ENCODE measurements around the gene LCOR. TPM values are rescaled to one million over a fixed set of nuclear protein-coding genes. Genes with fewer than 3 reads are reported as not detected.

Gene LCOR
- total RNA-seq, 4 donors from 2014 or later, result 13.0 to 36.8 (median 17.1) TPM

- WGBS, result 92% methylated on average over 5 of the region's 5 CpGs
- TF ChIP-seq POLR2A (IDR thresholded peaks at IDR 0.05) (no peak), CTCF (IDR thresholded peaks at IDR 0.05) (no peak), POLR2AphosphoS5 (IDR thresholded peaks at IDR 0.05) (no peak), EP300 (IDR thresholded peaks at IDR 0.05) (no peak)
These were observed 185.4 kb downstream of the LCOR start for GRCh38 chr10:97017474-97017903.

GRCh38 chr10:97018251-97019212 is 186.4 kb downstream of the LCOR start:
- WGBS, result 87% methylated on average over 14 of the region's 18 CpGs
- H3K4me1 ChIP-seq, result no peaks in the 10 kb centered on the region
- TF ChIP-seq CTCF (IDR thresholded peaks at IDR 0.05) (no peak), POLR2AphosphoS5 (IDR thresholded peaks at IDR 0.05) (no peak), EP300 (IDR thresholded peaks at IDR 0.05) (no peak), POLR2A (IDR thresholded peaks at IDR 0.05) (no peak)

More at GRCh38 chr10:97017474-97017903, 185.4 kb downstream of the LCOR start:
- Histone ChIP-seq H3K27ac (no peak overlapping the region), H3K9me3 (no peaks in the 10 kb centered on the region), H3K36me3 (no peaks in the 10 kb centered on the region), H3K4me1 (no peaks in the 10 kb centered on the region), H3K27me3 (no peaks in the 10 kb centered on the region), H3K4me3 (no peak overlapping the region)
- peak in 1 of 2 donors; percentile 53 for DNase-seq (ENCODE audit: low spot score in 2 of 2)

GRCh38 chr10:97019213-97019844 is 187.2 kb downstream of the LCOR start:
- no peaks in the 10 kb centered on the region for H3K9me3 ChIP-seq
- no peak overlapping the region for H3K27ac ChIP-seq
- WGBS, result 92% methylated on average over 12 of the region's 12 CpGs

More at GRCh38 chr10:97018251-97019212, 186.4 kb downstream of the LCOR start:
- H3K4me3 ChIP-seq, result no peak overlapping the region
- no peak overlapping the region for H3K27ac ChIP-seq
- no peaks in the 10 kb centered on the region for H3K9me3 ChIP-seq
- no peaks in the 10 kb centered on the region for H3K36me3 ChIP-seq
- no peaks in the 10 kb centered on the region for H3K27me3 ChIP-seq
- DNase-seq (ENCODE audit: low spot score in 2 of 2), result no peak

GRCh38 chr10:97020452-97021400 is 188.6 kb downstream of the LCOR start:
- no peak for DNase-seq (ENCODE audit: low spot score in 2 of 2)
- Histone ChIP-seq H3K4me3 (no peak overlapping the region), H3K27me3 (no peaks in the 10 kb centered on the region), H3K4me1 (peaks cover 6% of the 10 kb centered on the region), H3K9me3 (no peaks in the 10 kb centered on the region), H3K27ac (no peak overlapping the region), H3K36me3 (no peaks in the 10 kb centered on the region)
- TF ChIP-seq POLR2A (IDR thresholded peaks at IDR 0.05) (no peak), EP300 (IDR thresholded peaks at IDR 0.05) (no peak), POLR2AphosphoS5 (IDR thresholded peaks at IDR 0.05) (no peak), CTCF (IDR thresholded peaks at IDR 0.05) (no peak)
- 80% methylated on average over 25 of the region's 25 CpGs for WGBS

More at GRCh38 chr10:97019213-97019844, 187.2 kb downstream of the LCOR start:
- no peaks in the 10 kb centered on the region for H3K27me3 ChIP-seq
- H3K36me3 ChIP-seq, result no peaks in the 10 kb centered on the region
- H3K4me3 ChIP-seq, result no peak overlapping the region
- TF ChIP-seq CTCF (IDR thresholded peaks at IDR 0.05) (no peak), POLR2AphosphoS5 (IDR thresholded peaks at IDR 0.05) (no peak), EP300 (IDR thresholded peaks at IDR 0.05) (no peak), POLR2A (IDR thresholded peaks at IDR 0.05) (no peak)
- DNase-seq (ENCODE audit: low spot score in 2 of 2), result no peak
- H3K4me1 ChIP-seq, result peaks cover 6% of the 10 kb centered on the region

Measured in suprapubic skin (tissue), 4 donors.